NK-92 treated with Interleukin-12 subunit alpha and Interleukin-12 subunit beta, amount 100 ng/mL, for 24 hours (cell line): ENCODE measurements around the gene RALBP1.

Experiments used
- DNase-seq: peaks from one replicate; lab custom pipeline; 2025; lab: John Stamatoyannopoulos, UW

Gene RALBP1

GRCh38 chr18:9507565-9508088 lies 32.3 kb downstream of the RALBP1 start:
- no peak for DNase-seq

- DNase-seq = no peak
These were observed 33.2 kb downstream of the RALBP1 start for GRCh38 chr18:9508446-9509025.

GRCh38 chr18:9513971-9514512 lies 38.7 kb downstream of the RALBP1 start:
- DNase-seq = no peak

- DNase-seq = no peak
These were observed 41.2 kb downstream of the RALBP1 start for GRCh38 chr18:9516437-9517064.

GRCh38 chr18:9517869-9518268 lies 42.6 kb downstream of the RALBP1 start:
- DNase-seq = no peak

GRCh38 chr18:9519399-9519798 lies 44.1 kb downstream of the RALBP1 start:
- no peak for DNase-seq

- DNase-seq = no peak
These were observed 45.4 kb downstream of the RALBP1 start for GRCh38 chr18:9520666-9521065.

- no peak for DNase-seq
These were observed 46.5 kb downstream of the RALBP1 start for GRCh38 chr18:9521770-9522169.

GRCh38 chr18:9522952-9523351 lies 47.6 kb downstream of the RALBP1 start:
- no peak for DNase-seq

- no peak for DNase-seq
These were observed 51.1 kb downstream of the RALBP1 start for GRCh38 chr18:9526458-9526857.

- no peak for DNase-seq
These were observed 55.1 kb downstream of the RALBP1 start for GRCh38 chr18:9530226-9531009.

- no peak for DNase-seq
These were observed 56.6 kb downstream of the RALBP1 start for GRCh38 chr18:9531791-9532410.

GRCh38 chr18:9534844-9535243 lies 59.5 kb downstream of the RALBP1 start:
- no peak for DNase-seq

GRCh38 chr18:9535430-9535991 lies 60.2 kb downstream of the RALBP1 start:
- no peak for DNase-seq

- DNase-seq = no peak
These were observed 61.2 kb downstream of the RALBP1 start for GRCh38 chr18:9536354-9537152.

GRCh38 chr18:9537677-9538076 lies 62.4 kb downstream of the RALBP1 start:
- DNase-seq = no peak

- no peak for DNase-seq
These were observed 64.0 kb downstream of the RALBP1 start for GRCh38 chr18:9539283-9539682.

GRCh38 chr18:9539938-9540337 lies 64.6 kb downstream of the RALBP1 start:
- DNase-seq = no peak

GRCh38 chr18:9542924-9543323 lies 67.6 kb downstream of the RALBP1 start:
- no peak for DNase-seq

GRCh38 chr18:9545029-9545428 lies 69.7 kb downstream of the RALBP1 start:
- no peak for DNase-seq

- no peak for DNase-seq
These were observed 71.2 kb downstream of the RALBP1 start for GRCh38 chr18:9546468-9546867.
